ENCODE data around the gene CTSS.

DNA sequence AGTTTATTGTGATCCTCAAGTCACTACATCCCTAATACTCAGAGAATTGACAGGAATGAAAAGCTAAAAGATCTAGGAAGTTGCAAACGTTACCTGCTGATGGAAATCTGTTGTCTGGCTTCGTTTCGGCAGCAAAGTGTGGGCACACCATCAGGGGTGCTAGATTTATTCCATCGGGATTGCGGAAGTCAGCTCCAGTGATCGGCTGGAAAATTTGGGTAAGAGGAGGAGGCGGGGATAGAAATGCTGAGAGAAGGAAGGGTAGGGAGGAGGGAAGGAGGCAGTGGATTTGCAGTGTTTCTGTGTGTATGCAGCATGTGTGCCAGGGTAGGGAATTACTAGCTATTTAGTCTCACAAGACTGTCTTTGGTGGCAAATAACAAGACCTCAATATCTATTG, 42.5 kb upstream of the CTSS start, which contains the start of gene CTSK:
- TF ChIP-seq CTCF (conservative IDR thresholded peaks at IDR 0.05; ENCODE audit: low read depth, low read length) (no peak), EZH2 (IDR thresholded peaks at IDR 0.05; ENCODE audit: low read length, unreplicated experiment) (no peak)

All from PC-3 (cell line).